ENCODE results near the gene ATXN2L. TPM values are rescaled to one million over a fixed set of nuclear protein-coding genes. Genes with fewer than 3 reads are reported as not detected.
"Not testable (repeated sequence)": the region's sequence is repeated elsewhere in the genome, so short reads cannot be mapped to it uniquely, and the experiment has no call there.

Gene ATXN2L
- total and polyA plus RNA-seq, 2 of the 4 experiments (the other 2 are of a cell fraction), result 12.9 to 58.8 TPM

- Histone ChIP-seq H3K79me1 (ENCODE audit: low read depth in 1 of 2, low read length in 2 of 2) (peaks cover 4 to 13% of the 10 kb centered on the region in 2 experiments; a peak in 2 of 4 replicates), H2BK120ac (ENCODE audit: low read depth, low read length) (no peak overlapping the region), H2BK15ac (ENCODE audit: low read depth, low read length) (no peak overlapping the region), H3K9me1 (ENCODE audit: insufficient read depth, low read length) (peaks cover 7% of the 10 kb centered on the region; the same call in 1 of the 2 replicates), H2BK5ac (ENCODE audit: low read depth, low read length, poor library complexity, severe bottlenecking) (no peak overlapping the region), H3K27ac (ENCODE audit: insufficient read depth, low read length) (no peak overlapping the region), H3K56ac (ENCODE audit: extremely low read depth, insufficient read depth, low read length) (no peak overlapping the region), H3K9ac (ENCODE audit: low read depth, low read length) (no peak overlapping the region), H3K4me3 (ENCODE audit: insufficient read depth, low read depth, low read length) (no peak overlapping the region), H4K8ac (ENCODE audit: low read depth in 2 of 2, low read length in 2 of 2) (no peak overlapping the region; a peak in 1 of 4 replicates), H4K20me1 (ENCODE audit: insufficient read depth, low read length) (no peaks in the 10 kb centered on the region), H2AK9ac (replicated peaks; ENCODE audit: low read depth, low read length, poor library complexity) (peak overlapping the region; percentile 42), H4K91ac (ENCODE audit: insufficient read depth, low read depth, low read length) (no peak overlapping the region), H3K23ac (ENCODE audit: low read depth, low read length) (no peak overlapping the region), H4K5ac (ENCODE audit: low read depth, low read length) (no peak overlapping the region), H3K36me3 (ENCODE audit: control insufficient read depth, insufficient read depth, low read length) (no peaks in the 10 kb centered on the region), H3K9me3 (ENCODE audit: control insufficient read depth, insufficient read depth, low read length) (no peaks in the 10 kb centered on the region), H3K18ac (ENCODE audit: low read depth, low read length) (no peak overlapping the region), H3K4me2 (ENCODE audit: low read depth, low read length) (no peak overlapping the region), H3K4me1 (ENCODE audit: control insufficient read depth, insufficient read depth, low read length) (peaks cover 7% of the 10 kb centered on the region; the same call in 1 of the 2 replicates), H3K27me3 (ENCODE audit: control insufficient read depth, insufficient read depth, low read length) (no peaks in the 10 kb centered on the region), H2AK5ac (ENCODE audit: low read depth, low read length) (0 out of 2 replicates have a peak overlapping the region, but pooled peaks have one; percentile 37), H3K4ac (ENCODE audit: low read depth, low read length) (no peak overlapping the region), H3K14ac (replicated peaks; ENCODE audit: low read depth, low read length) (no peak overlapping the region), H2AFZ (replicated peaks; ENCODE audit: low read length, poor library complexity) (peak overlapping the region; percentile 95), H2BK20ac (ENCODE audit: low read depth, low read length) (no peak overlapping the region)
- POLR2A ChIA-PET (ENCODE audit: unreplicated experiment), result no interaction called here
- CTCF ChIA-PET, result no interaction called here
- dilution Hi-C loops (cut with HindIII; ENCODE audit: low sequenced_read_pairs, unreplicated experiment) (no loop called here), in situ Hi-C loops (cut with MboI; ENCODE audit: low sequenced_read_pairs) (no loop called here), intact Hi-C loops (cut with micrococcal nuclease) (loop anchor here (5.0 kb wide), 1 partner anchor 36 kb away; no protein-coding TSS in a partner anchor)
- no peak for DNase-seq
- ATAC-seq (ENCODE audit: low read depth), result no peak
- TF ChIP-seq USF2 (IDR thresholded peaks at IDR 0.05; ENCODE audit: low read depth, low read length) (no peak), RAD21 (IDR thresholded peaks at IDR 0.05; ENCODE audit: low read length) (no peak), MXI1 (IDR thresholded peaks at IDR 0.05; ENCODE audit: borderline replicate concordance, low read depth, low read length) (no peak), RCOR1 (IDR thresholded peaks at IDR 0.05; ENCODE audit: insufficient replicate concordance, low read length) (no peak)
- WGBS, 2 experiments (ENCODE audit: extremely low coverage in 2 of 2, insufficient read length in 1 of 2), result no CpG with 5 or more reads among the region's 4 CpGs
- no TSS peak for BruUV-seq (replicated peaks)
These were observed 58.2 kb downstream of the ATXN2L start for GRCh38 chr16:28880955-28881354.

- H2AK9ac ChIP-seq (replicated peaks; ENCODE audit: low read depth, low read length, poor library complexity); H3K4me2 ChIP-seq (ENCODE audit: low read depth, low read length); POLR2A ChIA-PET (ENCODE audit: unreplicated experiment); dilution Hi-C loops (cut with HindIII; ENCODE audit: low sequenced_read_pairs, unreplicated experiment); CTCF ChIA-PET; H3K9ac ChIP-seq (ENCODE audit: low read depth, low read length); H2AFZ ChIP-seq (replicated peaks; ENCODE audit: low read length, poor library complexity); DNase-seq; H3K36me3 ChIP-seq (ENCODE audit: control insufficient read depth, insufficient read depth, low read length); H3K27me3 ChIP-seq (ENCODE audit: control insufficient read depth, insufficient read depth, low read length); H3K9me1 ChIP-seq (ENCODE audit: insufficient read depth, low read length); H3K4me1 ChIP-seq (ENCODE audit: control insufficient read depth, insufficient read depth, low read length); H4K91ac ChIP-seq (ENCODE audit: insufficient read depth, low read depth, low read length); in situ Hi-C loops (cut with MboI; ENCODE audit: low sequenced_read_pairs); H3K14ac ChIP-seq (replicated peaks; ENCODE audit: low read depth, low read length); H2BK15ac ChIP-seq (ENCODE audit: low read depth, low read length); H2BK20ac ChIP-seq (ENCODE audit: low read depth, low read length); H4K5ac ChIP-seq (ENCODE audit: low read depth, low read length); H3K23ac ChIP-seq (ENCODE audit: low read depth, low read length); H3K9me3 ChIP-seq (ENCODE audit: control insufficient read depth, insufficient read depth, low read length); H4K8ac ChIP-seq (ENCODE audit: low read depth in 2 of 2, low read length in 2 of 2); H3K56ac ChIP-seq (ENCODE audit: extremely low read depth, insufficient read depth, low read length); H2AK5ac ChIP-seq (ENCODE audit: low read depth, low read length); ATAC-seq (ENCODE audit: low read depth); H3K27ac ChIP-seq (ENCODE audit: insufficient read depth, low read length); H2BK5ac ChIP-seq (ENCODE audit: low read depth, low read length, poor library complexity, severe bottlenecking); H3K4me3 ChIP-seq (ENCODE audit: insufficient read depth, low read depth, low read length); BruUV-seq (replicated peaks); H3K18ac ChIP-seq (ENCODE audit: low read depth, low read length); H3K4ac ChIP-seq (ENCODE audit: low read depth, low read length); H4K20me1 ChIP-seq (ENCODE audit: insufficient read depth, low read length); H2BK120ac ChIP-seq (ENCODE audit: low read depth, low read length): not testable (repeated sequence)
- H3K79me1 ChIP-seq (ENCODE audit: low read depth in 1 of 2, low read length in 2 of 2), result peaks cover 4 to 13% of the 10 kb centered on the region in 2 experiments; a peak in 2 of 4 replicates
- intact Hi-C loops (cut with micrococcal nuclease), result loop anchor here (5.0 kb wide), 1 partner anchor 36 kb away; no protein-coding TSS in a partner anchor
- no CpG with 5 or more reads among the region's 4 CpGs for WGBS, 2 experiments (ENCODE audit: extremely low coverage in 2 of 2, insufficient read length in 1 of 2)
These were observed 58.8 kb downstream of the ATXN2L start for GRCh38 chr16:28881565-28881964.

Data from IMR-90 (cell line).